GM12873 (cell line): ENCODE data around the gene ECI2.

Experiments used
- TF ChIP-seq, protein P1 (sequence below): IDR thresholded peaks from 2 replicates; pipeline ENCODE4 v1.5.1; 2012; ENCODE audit warnings: low read depth, mild to moderate bottlenecking, moderate library complexity, low read length, control low read depth; ENCODE audit not compliant: insufficient read depth; ENCODE audit errors: missing control alignments

Gene ECI2

GRCh38 chr6:4139272-4139671, 3.9 kb upstream of the ECI2 start:
- TF ChIP-seq, protein P1, sequence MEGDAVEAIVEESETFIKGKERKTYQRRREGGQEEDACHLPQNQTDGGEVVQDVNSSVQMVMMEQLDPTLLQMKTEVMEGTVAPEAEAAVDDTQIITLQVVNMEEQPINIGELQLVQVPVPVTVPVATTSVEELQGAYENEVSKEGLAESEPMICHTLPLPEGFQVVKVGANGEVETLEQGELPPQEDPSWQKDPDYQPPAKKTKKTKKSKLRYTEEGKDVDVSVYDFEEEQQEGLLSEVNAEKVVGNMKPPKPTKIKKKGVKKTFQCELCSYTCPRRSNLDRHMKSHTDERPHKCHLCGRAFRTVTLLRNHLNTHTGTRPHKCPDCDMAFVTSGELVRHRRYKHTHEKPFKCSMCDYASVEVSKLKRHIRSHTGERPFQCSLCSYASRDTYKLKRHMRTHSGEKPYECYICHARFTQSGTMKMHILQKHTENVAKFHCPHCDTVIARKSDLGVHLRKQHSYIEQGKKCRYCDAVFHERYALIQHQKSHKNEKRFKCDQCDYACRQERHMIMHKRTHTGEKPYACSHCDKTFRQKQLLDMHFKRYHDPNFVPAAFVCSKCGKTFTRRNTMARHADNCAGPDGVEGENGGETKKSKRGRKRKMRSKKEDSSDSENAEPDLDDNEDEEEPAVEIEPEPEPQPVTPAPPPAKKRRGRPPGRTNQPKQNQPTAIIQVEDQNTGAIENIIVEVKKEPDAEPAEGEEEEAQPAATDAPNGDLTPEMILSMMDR: no peak

GRCh38 chr6:4138186-4138585, 2.8 kb upstream of the ECI2 start:
- TF ChIP-seq, protein P1: no peak

DNA sequence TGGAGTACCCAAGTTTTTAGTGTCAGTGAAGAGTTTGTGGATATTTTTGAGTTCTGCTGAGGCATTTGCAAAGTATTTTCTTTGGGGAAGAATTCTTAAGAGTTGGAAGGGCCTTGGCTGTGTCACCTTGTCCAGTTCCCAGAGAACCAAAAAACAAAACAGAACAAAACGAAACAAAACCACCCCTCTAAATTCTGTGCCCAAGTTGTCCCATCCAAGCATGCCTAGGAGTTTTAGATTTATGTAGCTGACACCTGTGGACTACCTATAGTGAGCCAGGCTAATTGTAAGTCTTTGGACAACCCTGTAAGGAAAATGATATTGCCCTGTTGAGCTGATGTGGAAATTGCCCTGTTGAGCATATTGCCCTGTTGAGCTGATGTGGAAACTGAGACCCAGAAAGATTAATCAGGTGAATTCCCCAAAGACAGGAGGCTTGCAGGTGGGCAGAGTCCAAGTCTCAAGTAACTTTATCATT, 1.0 kb upstream of the ECI2 start:
- TF ChIP-seq, protein P1: no peak

- TF ChIP-seq, protein P1: no peak
Observed at GRCh38 chr6:4135665-4136353, 434 bp upstream of the ECI2 start.

- TF ChIP-seq, protein P1: no peak
Observed at GRCh38 chr6:4133941-4134838, 1.2 kb downstream of the ECI2 start.

DNA sequence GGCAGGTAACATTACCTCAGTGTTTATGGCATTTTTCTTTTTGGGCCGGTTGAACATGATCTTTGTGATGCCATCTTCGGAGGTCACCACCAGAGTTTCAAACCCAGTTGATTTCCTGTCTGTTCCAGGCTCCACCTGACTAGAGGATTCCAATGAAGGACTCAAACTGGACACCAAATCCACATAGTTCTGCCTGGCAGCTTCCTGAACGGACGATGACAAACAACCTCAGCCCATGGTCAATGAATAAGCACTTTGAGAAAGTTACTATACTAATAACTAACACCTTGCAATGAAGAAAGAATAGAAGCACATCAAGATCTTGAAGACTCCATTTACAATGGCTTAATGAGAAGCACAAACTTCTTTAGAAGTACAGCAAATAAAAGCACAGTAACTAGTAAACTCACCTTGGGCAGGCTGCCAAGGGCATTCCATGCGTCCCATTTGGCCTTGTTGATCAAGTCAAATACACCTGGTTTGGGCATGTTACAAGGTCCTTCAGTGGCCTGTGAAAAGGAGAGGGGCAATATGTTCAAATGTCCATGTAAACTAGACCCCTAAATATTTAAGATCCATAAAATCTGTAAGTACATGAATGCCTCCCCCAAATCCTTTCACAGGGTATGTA, 4.9 kb downstream of the ECI2 start:
- TF ChIP-seq, protein P1: no peak

- TF ChIP-seq, protein P1: no peak
Observed at GRCh38 chr6:4129446-4129845, 5.9 kb downstream of the ECI2 start.
